H1 (cell line): ENCODE data around the gene NFXL1. TPM values are rescaled to one million over a fixed set of nuclear protein-coding genes. Genes with fewer than 3 reads are reported as not detected.

Source experiments
- CTCF ChIA-PET: fragments of 300-600 bp; sonication (Branson Sonifier 250); formaldehyde crosslinking; loops from one replicate; lab custom pipeline; 2021; ENCODE audit not compliant: partially characterized antibody; lab: Charles Lee
- POLR2A ChIA-PET: fragments of 300-600 bp; sonication (Branson Sonifier 250); formaldehyde crosslinking; loops from one replicate; lab custom pipeline; 2021; ENCODE audit warnings: inconsistent platforms; ENCODE audit not compliant: partially characterized antibody; lab: Charles Lee
- DNase-seq, 2 experiments: peaks; one replicate each; pipeline versions ENCODE4 v3.0.0 to v3.0.0-alpha.2; 2010 to 2022; ENCODE audit warnings: low spot score in 2 of 2, low read depth in 1 of 2, mixed read lengths in 1 of 2
- FAIRE-seq: peaks from 2 replicates; lab custom pipeline; 2011; peaks lifted over from hg19 to GRCh38; lab: Jason Lieb, UNC
- H2AFZ ChIP-seq: 2 replicates; pipeline ENCODE4 v1.8.1; 2012; ENCODE audit warnings: low read length, inconsistent platforms
- H2AK5ac ChIP-seq: 2 replicates; pipeline ENCODE4 v1.6.1; 2013; ENCODE audit warnings: low read depth, low read length
- H2BK120ac ChIP-seq: replicated peaks from 2 replicates; pipeline ENCODE3; 2013; ENCODE audit warnings: low read depth, low read length, inconsistent platforms
- H2BK12ac ChIP-seq: 2 replicates; pipeline ENCODE4 v1.6.1; 2013; ENCODE audit warnings: low read depth, low read length
- H2BK15ac ChIP-seq: 2 replicates; pipeline ENCODE4 v1.6.1; 2013; ENCODE audit warnings: low read length
- H2BK20ac ChIP-seq: 2 replicates; pipeline ENCODE4 v1.6.1; 2013; ENCODE audit warnings: low read length
- H2BK5ac ChIP-seq: 2 replicates; pipeline ENCODE4 v1.6.1; 2013; ENCODE audit warnings: low read depth, low read length
- H3K14ac ChIP-seq: 2 replicates; pipeline ENCODE4 v1.6.1; 2013; ENCODE audit warnings: inconsistent platforms; ENCODE audit not compliant: insufficient read length
- H3K18ac ChIP-seq: 2 replicates; pipeline ENCODE4 v1.6.1; 2013; ENCODE audit warnings: low read length; ENCODE audit errors: extremely low read depth
- H3K23ac ChIP-seq: 2 replicates; pipeline ENCODE4 v1.6.1; 2013; ENCODE audit warnings: inconsistent platforms; ENCODE audit not compliant: insufficient read length
- H3K23me2 ChIP-seq: 2 replicates; pipeline ENCODE4 v1.6.1; 2013; ENCODE audit warnings: low read depth, low read length
- H3K27ac ChIP-seq: 2 replicates; pipeline ENCODE4 v1.6.1; 2011; ENCODE audit warnings: low read depth, low read length, inconsistent platforms
- H3K27me3 ChIP-seq, 4 experiments: replicated peaks in 1 of 4; 1 replicate in 1 of 4; 2 replicates in 3 of 4; pipeline versions ENCODE4 v1.6.1 to v1.8.1; 2011 to 2013; ENCODE audit warnings: low read length in 3 of 4, mild to moderate bottlenecking in 3 of 4, inconsistent platforms in 2 of 4, mixed read lengths in 2 of 4, moderate library complexity in 1 of 4; ENCODE audit not compliant: control insufficient read depth in 3 of 4, insufficient read depth in 3 of 4; ENCODE audit errors: extremely low read depth in 1 of 4
- H3K36me3 ChIP-seq, 4 experiments: 2 replicates each; pipeline versions ENCODE4 v1.6.1 to v1.8.1; 2011 to 2013; ENCODE audit warnings: mild to moderate bottlenecking in 4 of 4, low read length in 3 of 4, moderate library complexity in 2 of 4, control low read depth in 1 of 4, inconsistent platforms in 1 of 4; ENCODE audit not compliant: insufficient read depth in 4 of 4, control insufficient read depth in 2 of 4
- H3K4ac ChIP-seq: replicated peaks from 2 replicates; pipeline ENCODE3; 2013; ENCODE audit warnings: low read length, low read depth, mixed read lengths, inconsistent platforms; ENCODE audit not compliant: insufficient read length
- H3K4me1 ChIP-seq, 4 experiments: replicated peaks in 1 of 4; 1 replicate in 1 of 4; 2 replicates in 3 of 4; pipeline versions ENCODE4 v1.6.1 to v1.8.1; 2011 to 2013; ENCODE audit warnings: low read length in 3 of 4, inconsistent platforms in 2 of 4, mixed read lengths in 1 of 4; ENCODE audit not compliant: insufficient read depth in 4 of 4, control insufficient read depth in 3 of 4
- H3K4me2 ChIP-seq, 2 experiments: 2 replicates each; pipeline versions ENCODE4 v1.6.1 to v1.8.1; 2011 to 2013; ENCODE audit warnings: low read depth in 2 of 2, low read length in 2 of 2, control low read depth in 1 of 2, inconsistent platforms in 1 of 2, mild to moderate bottlenecking in 1 of 2; ENCODE audit not compliant: insufficient read depth in 1 of 2
- H3K4me3 ChIP-seq, 4 experiments: fragments of 200-600, 300-600 bp in 1 of 4; sonication (generic), shearing (Covaris generic), sonication (Bioruptor Twin) in 1 of 4; 2 replicates each; pipeline versions ENCODE4 v1.5.1 to v1.8.1; 2011 to 2016; ENCODE audit warnings: low read length in 4 of 4, low read depth in 3 of 4, control low read depth in 2 of 4, inconsistent platforms in 2 of 4, mild to moderate bottlenecking in 2 of 4, mixed read lengths in 1 of 4, moderate library complexity in 1 of 4; ENCODE audit not compliant: insufficient read depth in 2 of 4; ENCODE audit errors: extremely low read depth in 1 of 4
- H3K56ac ChIP-seq: replicated peaks from 2 replicates; pipeline ENCODE3; 2013; ENCODE audit warnings: low read depth, mild to moderate bottlenecking, mixed read lengths, low read length, inconsistent platforms; ENCODE audit not compliant: insufficient read length
- H3K79me1 ChIP-seq: 2 replicates; pipeline ENCODE4 v1.6.1; 2013; ENCODE audit warnings: low read depth, low read length, control low read depth
- H3K79me2 ChIP-seq, 2 experiments: 2 replicates each; pipeline versions ENCODE4 v1.6.1 to v1.8.1; 2012 to 2013; ENCODE audit warnings: low read length in 2 of 2, mild to moderate bottlenecking in 2 of 2, inconsistent platforms in 1 of 2; ENCODE audit not compliant: insufficient read depth in 2 of 2, control insufficient read depth in 1 of 2
- H3K9ac ChIP-seq, 4 experiments: replicated peaks in 1 of 4; 1 replicate in 1 of 4; 2 replicates in 3 of 4; pipeline versions ENCODE4 v1.6.1 to v1.8.1; 2011 to 2013; ENCODE audit warnings: low read depth in 3 of 4, low read length in 3 of 4, control low read depth in 2 of 4, mild to moderate bottlenecking in 2 of 4, moderate library complexity in 2 of 4, inconsistent platforms in 1 of 4; ENCODE audit errors: extremely low read depth in 1 of 4
- H3K9me3 ChIP-seq, 2 experiments: 2 replicates each; pipeline versions ENCODE4 v1.6.1 to v1.8.1; 2012 to 2013; ENCODE audit warnings: mild to moderate bottlenecking in 2 of 2, moderate library complexity in 2 of 2, control low read depth in 1 of 2, inconsistent platforms in 1 of 2, low read depth in 1 of 2, low read length in 1 of 2, mixed read lengths in 1 of 2; ENCODE audit not compliant: insufficient read depth in 2 of 2
- H4K20me1 ChIP-seq, 2 experiments: replicated peaks in 1 of 2; 2 replicates each; pipeline versions ENCODE3 to v1.8.1; 2011 to 2013; ENCODE audit warnings: inconsistent platforms in 2 of 2, low read length in 2 of 2, mild to moderate bottlenecking in 1 of 2; ENCODE audit not compliant: insufficient read depth in 2 of 2, control insufficient read depth in 1 of 2
- H4K5ac ChIP-seq: 2 replicates; pipeline ENCODE4 v1.6.1; 2013; ENCODE audit warnings: low read length, low read depth, mixed read lengths, inconsistent platforms; ENCODE audit not compliant: insufficient read length
- H4K8ac ChIP-seq: 2 replicates; pipeline ENCODE4 v1.8.0; 2013; ENCODE audit warnings: mild to moderate bottlenecking, moderate library complexity, low read length, inconsistent platforms; ENCODE audit not compliant: insufficient read depth; ENCODE audit errors: extremely low read depth
- H4K91ac ChIP-seq: replicated peaks from 2 replicates; pipeline ENCODE3; 2013; ENCODE audit warnings: low read length, mixed read lengths, inconsistent platforms; ENCODE audit not compliant: insufficient read length
- BRCA1 ChIP-seq: IDR thresholded peaks from 2 replicates; pipeline ENCODE4 v1.6.1; 2012; ENCODE audit warnings: low read depth, low read length, improper control_type of control experiment
- EP300 ChIP-seq, 2 experiments: IDR thresholded peaks; 1 replicate in 1 of 2; 2 replicates in 1 of 2; pipeline ENCODE4 v1.6.1; 2011 to 2012; ENCODE audit warnings: low read depth in 2 of 2, low read length in 2 of 2, mild to moderate bottlenecking in 2 of 2, borderline replicate concordance in 1 of 2, inconsistent platforms in 1 of 2, moderate library complexity in 1 of 2
- NRF1 ChIP-seq: IDR thresholded peaks from 2 replicates; pipeline ENCODE4 v1.6.1; 2011; ENCODE audit warnings: mild to moderate bottlenecking, low read depth, low read length, improper control_type of control experiment
- SP2 ChIP-seq: IDR thresholded peaks from 2 replicates; pipeline ENCODE4 v1.6.1; 2012; ENCODE audit warnings: mild to moderate bottlenecking, low read length, inconsistent platforms
- TEAD4 ChIP-seq: IDR thresholded peaks from 2 replicates; pipeline ENCODE4 v1.6.1; 2012; ENCODE audit warnings: low read depth, low read length, inconsistent platforms, mixed read lengths
- USF2 ChIP-seq: IDR thresholded peaks from 2 replicates; pipeline ENCODE4 v1.6.1; 2011; ENCODE audit warnings: low read length, improper control_type of control experiment
- WGBS, 2 experiments: shearing (Covaris generic) in 1 of 2; methylation state at CpG; one replicate each; pipeline versions ENCODE4 v1.1.6 to v1.1.7; 2013 to 2015; ENCODE audit warnings: low lambda C conversion rate in 2 of 2, mixed read lengths in 2 of 2, inconsistent platforms in 1 of 2, low coverage in 1 of 2, missing lambda C conversion rate in 1 of 2; ENCODE audit not compliant: insufficient replicate concordance in 2 of 2, insufficient coverage in 1 of 2, insufficient read length in 1 of 2; ENCODE audit errors: extremely low coverage in 1 of 2, missing lambda C conversion rate in 1 of 2; 5-methylcytosine and 5-hydroxymethylcytosine counted together
- polyA plus RNA-seq, 7 experiments: library from polyadenylated mRNA; depleted of rRNA in 3 of 7; stranded (reverse) in 5 of 7; unstranded in 2 of 7; fragments of >200 nt in 5 of 7; fragments of 200-250 nt in 2 of 7; gene quantifications; 1 replicate in 5 of 7; 2 replicates in 1 of 7; 4 replicates in 1 of 7; pipeline versions ENCODE4 v1.2.1 to v1.2.3, GENCODE V29; 2011 to 2013; ENCODE audit warnings: missing spikeins in 2 of 7, mixed read lengths in 2 of 7
- total RNA-seq: library from RNA; stranded (reverse); fragmentation: NEBNext Ultra II Directional; extraction: Animal tissue kit (Norgen Biotek cat#: 25700); gene quantifications from 2 replicates; pipeline ENCODE4 v1.2.1, GENCODE V29; 2021
- TF ChIP-seq, protein P1 (sequence below): IDR thresholded peaks from 2 replicates; pipeline ENCODE4 v1.6.1; 2012; ENCODE audit warnings: inconsistent platforms

NFXL1 gene
- total and polyA plus RNA-seq, 2 of the 8 experiments (the other 6 are each of a cell fraction or from before 2014, with no cell fraction given): 10.0 to 29.5 TPM

- Histone ChIP-seq H3K79me2 (no peaks in the 10 kb centered on the region), H4K5ac (no peak overlapping the region), H2BK20ac (no peak overlapping the region), H3K14ac (no peak overlapping the region), H2AFZ (no peak overlapping the region), H4K91ac (no peak overlapping the region), H3K56ac (no peak overlapping the region), H2BK15ac (no peak overlapping the region), H3K4me3 (no peak overlapping the region), H3K36me3 (peaks cover 0 to 45% (median 8%) of the 10 kb centered on the region in 4 experiments; a peak in 7 of 8 replicates), H3K27ac (no peak overlapping the region), H3K4me2 (no peak overlapping the region), H3K23ac (no peak overlapping the region), H3K18ac (no peak overlapping the region), H3K79me1 (no peaks in the 10 kb centered on the region), H3K4ac (no peak overlapping the region), H4K8ac (no peak overlapping the region), H3K9me3 (no peaks in the 10 kb centered on the region), H2AK5ac (no peak overlapping the region), H3K23me2 (no peaks in the 10 kb centered on the region), H3K9ac (no peak overlapping the region), H4K20me1 (no peaks in the 10 kb centered on the region), H2BK5ac (no peak overlapping the region), H3K27me3 (no peaks in the 10 kb centered on the region), H3K4me1 (no peaks in the 10 kb centered on the region), H2BK120ac (no peak overlapping the region), H2BK12ac (no peak overlapping the region)
- TF ChIP-seq USF2 (no peak), NRF1 (no peak), SP2 (no peak), EP300 (IDR thresholded peaks at IDR 0.05; ENCODE audit: borderline replicate concordance in 1 of 2, low read depth in 2 of 2, low read length in 2 of 2) (no peak), BRCA1 (no peak), TEAD4 (no peak)
- TF ChIP-seq, protein P1, sequence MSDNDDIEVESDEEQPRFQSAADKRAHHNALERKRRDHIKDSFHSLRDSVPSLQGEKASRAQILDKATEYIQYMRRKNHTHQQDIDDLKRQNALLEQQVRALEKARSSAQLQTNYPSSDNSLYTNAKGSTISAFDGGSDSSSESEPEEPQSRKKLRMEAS: no peak
- no peak for DNase-seq
- CTCF ChIA-PET: interaction anchor here (1.4 kb wide), 1 partner anchor 10 kb away, joined by 3 read pairs; no protein-coding TSS in a partner anchor
- 89% methylated on average over 1 of the region's 1 CpG; no CpG with 5 or more reads in 1 of the 2 experiments for WGBS, 2 experiments
- no peak for FAIRE-seq
- POLR2A ChIA-PET: no interaction called here
Observed at GRCh38 chr4:47849466-47849865, 64.9 kb downstream of the NFXL1 start.
